ENCODE measurements around the gene TSC1. TPM values are rescaled to one million over a fixed set of nuclear protein-coding genes. Genes with fewer than 3 reads are reported as not detected.

The TSC1 gene
- total and polyA plus RNA-seq, 7 experiments from 2014 or later, result 9.9 to 98.3 (median 52.0) TPM

- Mint-ChIP-seq H3K36me3 (peaks cover 3 to 60% (median 15%) of the 10 kb centered on the region in 5 donors), H3K27me3 (no peaks in the 10 kb centered on the region), H3K27ac (peak overlapping the region in 6 of 9 donors; percentile 23 to 88 (median 60)), H3K4me3 (no peak overlapping the region), H3K4me1 (peaks cover 0 to 10% (median 5%) of the 10 kb centered on the region in 7 donors), H3K9me3 (no peaks in the 10 kb centered on the region)
- ChIA-PET CTCF (interaction anchor here (0.6 to 1.4 kb wide), 9 partner anchors 9 to 541 kb away, joined by 3 to 8 read pairs (median 4); no protein-coding TSS in a partner anchor), POLR2A (no interaction called here)
- ATAC-seq (peak; percentile 100), DNase-seq (peak; percentile 55 to 84 (median 79))
- Histone ChIP-seq H3K4me1 (ENCODE audit: control insufficient read depth in 2 of 2, insufficient read depth in 2 of 2, low read length in 2 of 2) (no peaks in the 10 kb centered on the region), H3K4me3 (ENCODE audit: low read length) (no peak overlapping the region), H3K27me3 (ENCODE audit: control insufficient read depth in 2 of 2, insufficient read depth in 2 of 2, low read length in 2 of 2) (no peaks in the 10 kb centered on the region), H3K27ac (ENCODE audit: low read depth, low read length) (peak overlapping the region; percentile 8), H3K36me3 (ENCODE audit: control insufficient read depth in 2 of 3, insufficient read depth in 3 of 3, low read length in 3 of 3) (peaks cover 8 to 75% (median 24%) of the 10 kb centered on the region in 3 experiments), H3K9me3 (ENCODE audit: control insufficient read depth in 2 of 3, low read length in 3 of 3) (no peaks in the 10 kb centered on the region)
- intact Hi-C loops (cut with micrococcal nuclease), result loop anchor here (1.0 to 5.0 kb wide), 5 partner anchors 23 to 395 kb away; partner anchors contain the start of genes AK8 (in 2 of the 2) and SPACA9 (in 2 of the 2)
Observed at GRCh38 chr9:132901858-132902831, 42.3 kb downstream of the TSC1 start.

GRCh38 chr9:132898051-132898450 is 46.4 kb downstream of the TSC1 start:
- Mint-ChIP-seq H3K36me3 (peaks cover 12 to 57% (median 25%) of the 10 kb centered on the region in 5 donors), H3K4me1 (peaks cover 0 to 12% (median 5%) of the 10 kb centered on the region in 7 donors), H3K4me3 (no peak overlapping the region), H3K27me3 (no peaks in the 10 kb centered on the region), H3K27ac (peak overlapping the region in 1 of 9 donors; percentile 73), H3K9me3 (no peaks in the 10 kb centered on the region)
- H3K4me3 ChIP-seq (ENCODE audit: low read length), result no peak overlapping the region
- no peaks in the 10 kb centered on the region for H3K9me3 ChIP-seq (ENCODE audit: control insufficient read depth in 2 of 3, low read length in 3 of 3)
- ATAC-seq (no peak), DNase-seq (no peak)
- H3K4me1 ChIP-seq (ENCODE audit: control insufficient read depth in 2 of 2, insufficient read depth in 2 of 2, low read length in 2 of 2), result no peaks in the 10 kb centered on the region
- ChIA-PET CTCF (interaction anchor here (0.7 kb wide), 1 partner anchor 93 kb away, joined by 4 read pairs; no protein-coding TSS in a partner anchor), POLR2A (interaction anchor here (0.7 to 1.0 kb wide), 2 partner anchors 7 to 27 kb away, joined by 3 read pairs; no protein-coding TSS in a partner anchor)
- intact Hi-C loops (cut with micrococcal nuclease), result no loop called here
- H3K27me3 ChIP-seq (ENCODE audit: control insufficient read depth in 2 of 2, insufficient read depth in 2 of 2, low read length in 2 of 2), result no peaks in the 10 kb centered on the region
- H3K36me3 ChIP-seq (ENCODE audit: control insufficient read depth in 2 of 3, insufficient read depth in 3 of 3, low read length in 3 of 3), result peaks cover 12 to 77% (median 33%) of the 10 kb centered on the region in 3 experiments
- H3K27ac ChIP-seq (ENCODE audit: low read depth, low read length), result no peak overlapping the region

GRCh38 chr9:132896906-132897305 is 47.5 kb downstream of the TSC1 start:
- no peak overlapping the region for H3K4me3 ChIP-seq (ENCODE audit: low read length)
- Mint-ChIP-seq H3K4me3 (no peak overlapping the region), H3K36me3 (peaks cover 12 to 53% (median 25%) of the 10 kb centered on the region in 5 donors), H3K9me3 (no peaks in the 10 kb centered on the region), H3K4me1 (peaks cover 0 to 8% (median 3%) of the 10 kb centered on the region in 7 donors), H3K27ac (no peak overlapping the region), H3K27me3 (no peaks in the 10 kb centered on the region)
- H3K36me3 ChIP-seq (ENCODE audit: control insufficient read depth in 2 of 3, insufficient read depth in 3 of 3, low read length in 3 of 3), result peaks cover 12 to 76% (median 30%) of the 10 kb centered on the region in 3 experiments
- H3K9me3 ChIP-seq (ENCODE audit: control insufficient read depth in 2 of 3, low read length in 3 of 3), result no peaks in the 10 kb centered on the region
- intact Hi-C loops (cut with micrococcal nuclease), result no loop called here
- POLR2A ChIA-PET, result no interaction called here
- H3K27me3 ChIP-seq (ENCODE audit: control insufficient read depth in 2 of 2, insufficient read depth in 2 of 2, low read length in 2 of 2), result no peaks in the 10 kb centered on the region
- ATAC-seq (no peak), DNase-seq (no peak)
- H3K4me1 ChIP-seq (ENCODE audit: control insufficient read depth in 2 of 2, insufficient read depth in 2 of 2, low read length in 2 of 2), result no peaks in the 10 kb centered on the region
- no peak overlapping the region for H3K27ac ChIP-seq (ENCODE audit: low read depth, low read length)
- CTCF ChIA-PET, result interaction anchor here (1.1 kb wide), 1 partner anchor 21 kb away, joined by 3 read pairs; no protein-coding TSS in a partner anchor

GRCh38 chr9:132896264-132896663 is 48.2 kb downstream of the TSC1 start:
- H3K27ac Mint-ChIP-seq, result peak overlapping the region in 1 of 9 donors; percentile 25
- intact Hi-C loops (cut with micrococcal nuclease), result no loop called here
- H3K9me3 ChIP-seq (ENCODE audit: control insufficient read depth in 2 of 3, low read length in 3 of 3), result no peaks in the 10 kb centered on the region
- H3K36me3 Mint-ChIP-seq, result peaks cover 12 to 50% (median 25%) of the 10 kb centered on the region in 5 donors
- H3K4me3 Mint-ChIP-seq, result no peak overlapping the region
- H3K9me3 Mint-ChIP-seq, result no peaks in the 10 kb centered on the region
- peaks cover 0 to 3% (median 0%) of the 10 kb centered on the region in 7 donors for H3K4me1 Mint-ChIP-seq
- DNase-seq, result no peak
- peaks cover 12 to 73% (median 25%) of the 10 kb centered on the region in 3 experiments for H3K36me3 ChIP-seq (ENCODE audit: control insufficient read depth in 2 of 3, insufficient read depth in 3 of 3, low read length in 3 of 3)
- ChIA-PET POLR2A (no interaction called here), CTCF (interaction anchor here (1.1 kb wide), 1 partner anchor 21 kb away, joined by 3 read pairs; no protein-coding TSS in a partner anchor)
- ATAC-seq, result no peak
- H3K27me3 ChIP-seq (ENCODE audit: control insufficient read depth in 2 of 2, insufficient read depth in 2 of 2, low read length in 2 of 2), result no peaks in the 10 kb centered on the region
- H3K4me1 ChIP-seq (ENCODE audit: control insufficient read depth in 2 of 2, insufficient read depth in 2 of 2, low read length in 2 of 2), result no peaks in the 10 kb centered on the region
- no peaks in the 10 kb centered on the region for H3K27me3 Mint-ChIP-seq
- no peak overlapping the region for H3K4me3 ChIP-seq (ENCODE audit: low read length)
- H3K27ac ChIP-seq (ENCODE audit: low read depth, low read length), result no peak overlapping the region

GRCh38 chr9:132894862-132895835 is 49.3 kb downstream of the TSC1 start:
- no peaks in the 10 kb centered on the region for H3K9me3 Mint-ChIP-seq

GRCh38 chr9:132894346-132894745 is 50.1 kb downstream of the TSC1 start:
- Histone ChIP-seq H3K27me3 (ENCODE audit: control insufficient read depth in 2 of 2, insufficient read depth in 2 of 2, low read length in 2 of 2) (no peaks in the 10 kb centered on the region), H3K27ac (ENCODE audit: low read depth, low read length) (no peak overlapping the region), H3K36me3 (ENCODE audit: control insufficient read depth in 2 of 3, insufficient read depth in 3 of 3, low read length in 3 of 3) (peaks cover 5 to 53% (median 14%) of the 10 kb centered on the region in 3 experiments), H3K4me3 (ENCODE audit: low read length) (no peak overlapping the region), H3K4me1 (ENCODE audit: control insufficient read depth in 2 of 2, insufficient read depth in 2 of 2, low read length in 2 of 2) (no peaks in the 10 kb centered on the region), H3K9me3 (ENCODE audit: control insufficient read depth in 2 of 3, low read length in 3 of 3) (no peaks in the 10 kb centered on the region)
- DNase-seq (no peak), ATAC-seq (no peak)
- Mint-ChIP-seq H3K27me3 (no peaks in the 10 kb centered on the region), H3K4me3 (no peak overlapping the region), H3K9me3 (no peaks in the 10 kb centered on the region), H3K4me1 (peaks cover 0 to 3% (median 0%) of the 10 kb centered on the region in 7 donors), H3K27ac (no peak overlapping the region), H3K36me3 (peaks cover 10 to 36% (median 25%) of the 10 kb centered on the region in 5 donors)
- POLR2A ChIA-PET, result interaction anchor here (0.6 kb wide), 1 partner anchor 879 kb away, joined by 3 read pairs; no protein-coding TSS in a partner anchor
- intact Hi-C loops (cut with micrococcal nuclease), result no loop called here
- CTCF ChIA-PET, result interaction anchor here (0.5 kb wide), 1 partner anchor 78 kb away, joined by 3 read pairs; no protein-coding TSS in a partner anchor

More at GRCh38 chr9:132894862-132895835, 49.3 kb downstream of the TSC1 start:
- H3K36me3 Mint-ChIP-seq, result peaks cover 10 to 38% (median 25%) of the 10 kb centered on the region in 5 donors
- no peaks in the 10 kb centered on the region for H3K27me3 ChIP-seq (ENCODE audit: control insufficient read depth in 2 of 2, insufficient read depth in 2 of 2, low read length in 2 of 2)
- no peak overlapping the region for H3K27ac ChIP-seq (ENCODE audit: low read depth, low read length)
- DNase-seq (no peak), ATAC-seq (no peak)
- H3K36me3 ChIP-seq (ENCODE audit: control insufficient read depth in 2 of 3, insufficient read depth in 3 of 3, low read length in 3 of 3), result peaks cover 6 to 61% (median 21%) of the 10 kb centered on the region in 3 experiments
- H3K4me1 Mint-ChIP-seq, result peaks cover 0 to 3% (median 0%) of the 10 kb centered on the region in 7 donors
- ChIA-PET CTCF (no interaction called here), POLR2A (no interaction called here)
- no peak overlapping the region for H3K4me3 ChIP-seq (ENCODE audit: low read length)
- H3K4me3 Mint-ChIP-seq, result no peak overlapping the region
- no peaks in the 10 kb centered on the region for H3K27me3 Mint-ChIP-seq
- H3K27ac Mint-ChIP-seq, result no peak overlapping the region
- H3K4me1 ChIP-seq (ENCODE audit: control insufficient read depth in 2 of 2, insufficient read depth in 2 of 2, low read length in 2 of 2), result no peaks in the 10 kb centered on the region
- H3K9me3 ChIP-seq (ENCODE audit: control insufficient read depth in 2 of 3, low read length in 3 of 3), result no peaks in the 10 kb centered on the region
- intact Hi-C loops (cut with micrococcal nuclease), result no loop called here

Measured in naive thymus-derived CD4-positive, alpha-beta T cell (primary cell).